ENCODE results near the gene PCGF3. TPM values are rescaled to one million over a fixed set of nuclear protein-coding genes. Genes with fewer than 3 reads are reported as not detected.

PCGF3 gene
- total and polyA plus RNA-seq, 7 experiments from 2014 or later: 3.8 to 66.8 (median 36.2) TPM

DNA sequence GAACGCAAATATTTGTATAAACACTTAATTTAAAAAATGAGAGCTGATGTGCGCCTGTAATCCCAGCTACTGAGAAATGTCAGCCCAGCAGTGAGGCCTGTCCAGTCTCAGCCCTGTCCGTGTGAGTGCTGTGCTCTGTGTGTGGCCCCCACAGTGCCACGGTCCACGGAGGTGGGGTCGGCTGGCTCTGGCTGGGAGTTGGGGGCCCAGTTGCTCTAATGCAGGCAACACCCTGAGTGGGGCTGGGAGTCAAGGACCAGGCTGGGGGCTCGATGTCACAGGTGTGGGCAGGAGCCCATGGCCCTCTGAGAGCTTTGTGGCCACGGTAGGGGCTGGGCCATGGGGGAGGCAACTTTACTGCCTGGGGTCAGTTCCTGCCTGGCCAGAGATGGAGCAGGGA is 12.8 kb downstream of the PCGF3 start:
- intact Hi-C loops (cut with micrococcal nuclease): no loop called here
- peaks cover 0 to 16% (median 0%) of the 10 kb centered on the region in 3 experiments for H3K36me3 ChIP-seq (ENCODE audit: control insufficient read depth in 2 of 3, insufficient read depth in 3 of 3, low read length in 3 of 3)
- Mint-ChIP-seq H3K27ac (peak overlapping the region in 1 of 9 donors; percentile 10), H3K27me3 (no peaks in the 10 kb centered on the region), H3K36me3 (peaks cover 0 to 32% (median 9%) of the 10 kb centered on the region in 5 donors), H3K4me1 (peaks cover 9 to 31% (median 18%) of the 10 kb centered on the region in 7 donors), H3K9me3 (peaks cover 0 to 3% (median 0%) of the 10 kb centered on the region in 11 donors), H3K4me3 (no peak overlapping the region)
- ATAC-seq (no peak), DNase-seq (no peak)
- no peak overlapping the region for H3K4me3 ChIP-seq (ENCODE audit: low read length)
- ChIA-PET POLR2A (interaction anchor here (1.1 kb wide), 1 partner anchor 292 kb away, joined by 4 read pairs; no protein-coding TSS in a partner anchor), CTCF (no interaction called here)
- no peaks in the 10 kb centered on the region for H3K27me3 ChIP-seq (ENCODE audit: control insufficient read depth in 2 of 2, insufficient read depth in 2 of 2, low read length in 2 of 2)
- H3K4me1 ChIP-seq (ENCODE audit: control insufficient read depth in 2 of 2, insufficient read depth in 2 of 2, low read length in 2 of 2): no peaks in the 10 kb centered on the region
- no peak overlapping the region for H3K27ac ChIP-seq (ENCODE audit: low read depth, low read length)
- no peaks in the 10 kb centered on the region for H3K9me3 ChIP-seq (ENCODE audit: control insufficient read depth in 2 of 3, low read length in 3 of 3)

DNA sequence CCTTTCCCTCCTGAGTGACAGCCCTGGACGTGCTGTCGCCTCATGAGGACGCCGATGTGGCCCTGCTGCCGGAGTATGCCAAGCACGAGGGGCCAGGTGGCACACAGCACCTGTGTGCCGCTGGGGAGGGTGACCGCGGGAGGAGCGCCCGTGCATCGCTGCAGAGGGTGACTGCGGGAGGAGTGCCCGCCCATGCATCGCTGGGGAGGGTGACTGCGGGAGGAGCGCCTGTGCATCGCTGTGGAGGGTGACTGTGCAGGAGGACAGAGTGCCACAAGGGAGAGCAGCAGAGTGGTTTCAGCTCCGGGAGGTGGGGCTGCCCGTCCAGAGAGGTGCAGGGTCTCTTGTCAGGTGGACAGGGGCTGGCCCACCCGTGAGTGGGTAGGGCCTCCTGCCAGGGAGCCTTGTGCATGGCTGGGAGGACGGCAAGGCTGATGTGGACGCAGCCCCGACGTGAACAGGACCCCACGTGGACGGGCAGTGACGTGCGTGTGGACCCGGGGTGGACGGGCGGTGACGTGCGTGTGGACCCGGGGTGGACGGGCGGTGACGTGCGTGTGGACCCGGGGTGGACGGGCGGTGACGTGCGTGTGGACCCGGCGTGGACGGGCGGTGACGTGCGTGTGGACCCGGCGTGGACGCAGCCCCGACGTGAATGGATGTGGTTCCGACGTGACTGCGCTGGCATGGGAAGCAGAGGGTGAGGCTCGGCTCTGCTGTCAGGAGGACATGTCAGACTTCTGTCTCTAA is 14.7 kb downstream of the PCGF3 start:
- Histone ChIP-seq H3K9me3 (ENCODE audit: control insufficient read depth in 2 of 3, low read length in 3 of 3) (no peaks in the 10 kb centered on the region), H3K4me3 (ENCODE audit: low read length) (no peak overlapping the region), H3K27ac (ENCODE audit: low read depth, low read length) (no peak overlapping the region), H3K36me3 (ENCODE audit: control insufficient read depth in 2 of 3, insufficient read depth in 3 of 3, low read length in 3 of 3) (peaks cover 0 to 16% (median 0%) of the 10 kb centered on the region in 3 experiments), H3K27me3 (ENCODE audit: control insufficient read depth in 2 of 2, insufficient read depth in 2 of 2, low read length in 2 of 2) (no peaks in the 10 kb centered on the region), H3K4me1 (ENCODE audit: control insufficient read depth in 2 of 2, insufficient read depth in 2 of 2, low read length in 2 of 2) (no peaks in the 10 kb centered on the region)
- Mint-ChIP-seq H3K4me3 (no peak overlapping the region), H3K36me3 (peaks cover 0 to 34% (median 9%) of the 10 kb centered on the region in 5 donors), H3K9me3 (peaks cover 0 to 5% (median 0%) of the 10 kb centered on the region in 11 donors), H3K27ac (no peak overlapping the region), H3K4me1 (peaks cover 5 to 26% (median 18%) of the 10 kb centered on the region in 7 donors), H3K27me3 (no peaks in the 10 kb centered on the region)
- intact Hi-C loops (cut with micrococcal nuclease): no loop called here
- ATAC-seq (no peak), DNase-seq (no peak)
- ChIA-PET POLR2A (no interaction called here), CTCF (no interaction called here)

DNA sequence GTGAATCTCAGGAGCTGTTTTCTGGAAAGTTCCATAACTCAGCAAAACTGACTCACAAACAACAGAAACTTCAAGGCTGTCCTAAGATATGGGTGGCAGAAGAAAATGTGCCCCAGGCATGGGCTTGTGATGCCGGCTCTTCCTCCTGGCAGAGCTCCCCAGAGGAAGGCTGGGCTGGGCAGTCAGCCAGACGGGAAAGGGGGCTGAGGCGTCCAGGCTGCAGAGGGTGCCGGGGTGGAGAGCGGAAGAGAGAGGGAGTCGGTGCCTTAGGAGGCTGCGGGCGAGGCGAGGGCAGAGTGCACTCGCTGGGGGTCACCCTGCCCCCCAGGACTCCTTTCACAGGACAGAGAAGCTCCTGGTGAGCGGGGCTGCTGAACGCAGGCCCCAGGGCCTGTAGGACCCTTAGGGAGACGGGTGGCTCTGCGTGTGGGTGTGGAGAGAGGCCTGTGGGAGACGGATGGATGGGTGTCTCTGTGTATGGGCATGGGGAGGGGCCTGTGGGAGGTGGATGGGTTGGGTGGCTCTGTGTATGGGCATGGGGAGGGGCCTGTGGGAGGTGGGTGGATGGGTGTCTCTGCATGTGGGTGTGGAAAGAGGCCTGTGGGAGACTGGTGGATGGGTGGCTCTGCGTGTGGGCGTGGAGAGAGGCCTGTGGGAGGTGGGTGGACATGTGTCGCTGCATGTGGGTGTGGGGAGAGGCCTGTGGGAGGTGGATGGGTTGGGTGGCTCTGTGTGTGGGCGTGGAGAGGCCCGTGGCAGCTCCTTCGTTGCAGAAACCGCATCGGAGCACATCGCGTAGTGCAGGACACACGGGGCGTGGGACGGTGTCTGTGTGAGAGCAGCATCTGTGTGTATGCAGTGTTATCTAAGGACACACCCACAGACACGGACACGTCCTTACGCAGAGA is 15.9 kb downstream of the PCGF3 start:
- H3K4me1 Mint-ChIP-seq: peaks cover 4 to 29% (median 19%) of the 10 kb centered on the region in 7 donors
- Histone ChIP-seq H3K4me3 (ENCODE audit: low read length) (no peak overlapping the region), H3K36me3 (ENCODE audit: control insufficient read depth in 2 of 3, insufficient read depth in 3 of 3, low read length in 3 of 3) (peaks cover 0 to 16% (median 0%) of the 10 kb centered on the region in 3 experiments), H3K27me3 (ENCODE audit: control insufficient read depth in 2 of 2, insufficient read depth in 2 of 2, low read length in 2 of 2) (no peaks in the 10 kb centered on the region), H3K9me3 (ENCODE audit: control insufficient read depth in 2 of 3, low read length in 3 of 3) (no peaks in the 10 kb centered on the region), H3K4me1 (ENCODE audit: control insufficient read depth in 2 of 2, insufficient read depth in 2 of 2, low read length in 2 of 2) (no peaks in the 10 kb centered on the region), H3K27ac (ENCODE audit: low read depth, low read length) (no peak overlapping the region)
- peaks cover 0 to 5% (median 0%) of the 10 kb centered on the region in 11 donors for H3K9me3 Mint-ChIP-seq
- intact Hi-C loops (cut with micrococcal nuclease): no loop called here
- ATAC-seq (no peak), DNase-seq (no peak)
- no peak overlapping the region for H3K4me3 Mint-ChIP-seq
- ChIA-PET POLR2A (no interaction called here), CTCF (interaction anchor here (0.6 kb wide), 1 partner anchor 18 kb away, joined by 4 read pairs; no protein-coding TSS in a partner anchor)
- peak overlapping the region in 1 of 9 donors; percentile 34 for H3K27ac Mint-ChIP-seq
- H3K27me3 Mint-ChIP-seq: no peaks in the 10 kb centered on the region
- H3K36me3 Mint-ChIP-seq: peaks cover 0 to 33% (median 9%) of the 10 kb centered on the region in 5 donors

DNA sequence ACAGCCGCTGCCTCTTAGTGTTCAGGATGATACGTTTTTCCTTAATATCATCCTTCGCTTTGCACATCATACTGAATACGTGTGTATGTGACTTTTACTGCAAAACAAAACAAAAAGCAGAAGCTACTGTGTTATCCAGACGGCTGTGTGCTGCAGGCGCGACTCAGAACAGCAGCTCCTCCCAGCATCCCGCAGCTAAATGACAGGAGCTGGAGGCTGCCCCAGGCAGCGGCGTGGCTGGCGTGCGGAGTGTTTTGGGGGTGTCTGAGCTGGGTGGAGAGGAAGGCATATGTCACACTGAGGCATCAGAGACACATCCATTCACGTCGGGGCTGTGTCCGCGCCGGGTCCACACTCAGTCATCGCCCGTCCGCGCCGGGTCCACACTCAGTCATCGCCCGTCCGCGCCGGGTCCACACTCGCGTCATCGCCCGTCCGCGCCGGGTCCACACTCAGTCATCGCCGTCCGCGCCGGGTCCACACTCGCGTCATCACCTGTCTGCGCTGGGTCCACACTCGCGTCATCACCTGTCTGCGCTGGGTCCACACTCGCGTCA is 16.6 kb downstream of the PCGF3 start:
- Histone ChIP-seq H3K27ac (ENCODE audit: low read depth, low read length) (no peak overlapping the region), H3K9me3 (ENCODE audit: control insufficient read depth in 2 of 3, low read length in 3 of 3) (no peaks in the 10 kb centered on the region), H3K4me1 (ENCODE audit: control insufficient read depth in 2 of 2, insufficient read depth in 2 of 2, low read length in 2 of 2) (no peaks in the 10 kb centered on the region), H3K4me3 (ENCODE audit: low read length) (no peak overlapping the region), H3K36me3 (ENCODE audit: control insufficient read depth in 2 of 3, insufficient read depth in 3 of 3, low read length in 3 of 3) (peaks cover 0 to 16% (median 0%) of the 10 kb centered on the region in 3 experiments), H3K27me3 (ENCODE audit: control insufficient read depth in 2 of 2, insufficient read depth in 2 of 2, low read length in 2 of 2) (no peaks in the 10 kb centered on the region)
- ATAC-seq (no peak), DNase-seq (no peak)
- intact Hi-C loops (cut with micrococcal nuclease): no loop called here
- Mint-ChIP-seq H3K9me3 (peaks cover 0 to 5% (median 0%) of the 10 kb centered on the region in 11 donors), H3K4me3 (no peak overlapping the region), H3K27me3 (no peaks in the 10 kb centered on the region), H3K36me3 (peaks cover 0 to 33% (median 9%) of the 10 kb centered on the region in 5 donors), H3K27ac (peak overlapping the region in 1 of 9 donors; percentile 34), H3K4me1 (peaks cover 6 to 36% (median 25%) of the 10 kb centered on the region in 7 donors)
- ChIA-PET CTCF (no interaction called here), POLR2A (no interaction called here)

DNA sequence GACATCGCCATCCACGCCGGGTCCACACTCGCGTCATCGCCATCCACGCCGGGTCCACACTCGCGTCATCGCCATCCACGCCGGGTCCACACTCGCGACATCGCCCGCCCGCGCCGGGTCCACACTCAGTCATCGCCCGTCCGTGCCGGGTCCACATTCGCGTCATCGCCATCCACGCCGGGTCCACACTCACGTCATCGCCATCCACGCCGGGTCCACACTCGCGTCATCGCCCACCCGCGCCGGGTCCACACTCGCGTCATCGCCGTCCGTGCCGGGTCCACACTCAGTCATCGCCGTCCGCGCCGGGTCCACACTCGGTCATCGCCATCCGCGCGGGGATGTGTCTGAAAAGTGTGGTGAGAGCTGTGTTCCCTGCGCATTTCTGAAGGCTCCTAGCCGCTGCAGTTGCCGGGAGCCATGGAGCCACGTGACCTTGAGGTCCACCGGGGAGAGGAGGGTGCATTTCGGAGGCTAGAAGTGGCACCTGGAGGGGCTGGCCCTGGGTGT is 17.3 kb downstream of the PCGF3 start:
- POLR2A ChIA-PET: no interaction called here
- H3K36me3 ChIP-seq (ENCODE audit: control insufficient read depth in 2 of 3, insufficient read depth in 3 of 3, low read length in 3 of 3): peaks cover 0 to 16% (median 0%) of the 10 kb centered on the region in 3 experiments
- H3K27ac ChIP-seq (ENCODE audit: low read depth, low read length): no peak overlapping the region
- no peaks in the 10 kb centered on the region for H3K27me3 ChIP-seq (ENCODE audit: control insufficient read depth in 2 of 2, insufficient read depth in 2 of 2, low read length in 2 of 2)
- H3K4me3 Mint-ChIP-seq: no peak overlapping the region
- no peak for ATAC-seq
- no peaks in the 10 kb centered on the region for H3K4me1 ChIP-seq (ENCODE audit: control insufficient read depth in 2 of 2, insufficient read depth in 2 of 2, low read length in 2 of 2)
- H3K27me3 Mint-ChIP-seq: no peaks in the 10 kb centered on the region
- H3K9me3 ChIP-seq (ENCODE audit: control insufficient read depth in 2 of 3, low read length in 3 of 3): no peaks in the 10 kb centered on the region
- peaks cover 2 to 34% (median 21%) of the 10 kb centered on the region in 7 donors for H3K4me1 Mint-ChIP-seq
- no peak for DNase-seq
- no peak overlapping the region for H3K27ac Mint-ChIP-seq
- peaks cover 0 to 33% (median 9%) of the 10 kb centered on the region in 5 donors for H3K36me3 Mint-ChIP-seq
- intact Hi-C loops (cut with micrococcal nuclease): no loop called here
- H3K9me3 Mint-ChIP-seq: peaks cover 0 to 5% (median 0%) of the 10 kb centered on the region in 11 donors
- no peak overlapping the region for H3K4me3 ChIP-seq (ENCODE audit: low read length)
- CTCF ChIA-PET: no interaction called here

DNA sequence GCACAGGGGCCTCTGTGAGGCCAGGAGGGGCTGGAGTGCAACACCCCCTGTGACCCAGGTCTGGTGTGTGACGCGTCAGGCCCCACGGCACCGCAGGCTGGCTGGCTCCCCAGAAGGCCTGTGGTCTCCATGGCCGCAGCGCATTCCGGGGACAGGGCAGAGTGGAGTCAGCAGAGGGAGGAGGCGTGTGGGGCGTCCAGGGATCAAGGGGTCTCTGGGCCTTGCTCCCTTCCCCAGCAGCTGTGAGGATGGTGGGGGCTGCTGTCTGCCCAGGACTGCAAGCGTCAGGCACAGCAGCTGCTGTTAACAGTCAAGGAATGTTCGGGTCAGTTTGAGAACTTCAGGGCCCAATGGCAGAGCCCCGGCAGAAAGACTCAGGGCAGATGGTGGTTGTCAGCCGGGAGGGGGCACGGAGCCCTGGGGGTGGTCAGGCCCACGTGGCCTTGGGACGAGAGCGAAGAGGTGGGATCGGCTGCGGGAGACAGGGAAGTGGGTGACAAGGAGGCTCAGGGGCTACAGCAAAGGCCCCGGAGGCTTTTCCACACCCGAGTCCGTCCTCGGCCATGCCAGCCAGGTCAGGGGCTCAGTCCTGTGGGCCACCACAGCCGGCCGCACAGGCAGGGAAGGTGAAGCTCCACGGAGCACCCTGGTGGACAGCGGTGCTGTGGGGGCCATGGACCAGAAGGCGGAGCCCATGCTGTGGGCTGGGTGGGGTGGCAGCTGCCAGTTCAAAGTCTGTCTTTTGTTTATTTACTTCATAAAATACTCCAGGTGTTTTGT is 18.3 kb downstream of the PCGF3 start:
- ChIA-PET CTCF (no interaction called here), POLR2A (interaction anchor here (0.7 kb wide), 1 partner anchor 43 kb away, joined by 3 read pairs; no protein-coding TSS in a partner anchor)
- DNase-seq (no peak), ATAC-seq (no peak)
- Mint-ChIP-seq H3K27me3 (no peaks in the 10 kb centered on the region), H3K4me1 (peaks cover 4 to 34% (median 21%) of the 10 kb centered on the region in 7 donors), H3K36me3 (peaks cover 0 to 34% (median 9%) of the 10 kb centered on the region in 5 donors), H3K4me3 (no peak overlapping the region), H3K27ac (peak overlapping the region in 2 of 9 donors; percentile 45 to 51), H3K9me3 (peaks cover 0 to 5% (median 0%) of the 10 kb centered on the region in 11 donors)
- H3K9me3 ChIP-seq (ENCODE audit: control insufficient read depth in 2 of 3, low read length in 3 of 3): no peaks in the 10 kb centered on the region
- H3K27ac ChIP-seq (ENCODE audit: low read depth, low read length): no peak overlapping the region
- no peak overlapping the region for H3K4me3 ChIP-seq (ENCODE audit: low read length)
- no peaks in the 10 kb centered on the region for H3K27me3 ChIP-seq (ENCODE audit: control insufficient read depth in 2 of 2, insufficient read depth in 2 of 2, low read length in 2 of 2)
- H3K36me3 ChIP-seq (ENCODE audit: control insufficient read depth in 2 of 3, insufficient read depth in 3 of 3, low read length in 3 of 3): peaks cover 0 to 16% (median 0%) of the 10 kb centered on the region in 3 experiments
- intact Hi-C loops (cut with micrococcal nuclease): no loop called here
- H3K4me1 ChIP-seq (ENCODE audit: control insufficient read depth in 2 of 2, insufficient read depth in 2 of 2, low read length in 2 of 2): no peaks in the 10 kb centered on the region

Data from naive thymus-derived CD4-positive, alpha-beta T cell (primary cell).